ENCODE data around the gene NOL9.

The NOL9 gene

DNA sequence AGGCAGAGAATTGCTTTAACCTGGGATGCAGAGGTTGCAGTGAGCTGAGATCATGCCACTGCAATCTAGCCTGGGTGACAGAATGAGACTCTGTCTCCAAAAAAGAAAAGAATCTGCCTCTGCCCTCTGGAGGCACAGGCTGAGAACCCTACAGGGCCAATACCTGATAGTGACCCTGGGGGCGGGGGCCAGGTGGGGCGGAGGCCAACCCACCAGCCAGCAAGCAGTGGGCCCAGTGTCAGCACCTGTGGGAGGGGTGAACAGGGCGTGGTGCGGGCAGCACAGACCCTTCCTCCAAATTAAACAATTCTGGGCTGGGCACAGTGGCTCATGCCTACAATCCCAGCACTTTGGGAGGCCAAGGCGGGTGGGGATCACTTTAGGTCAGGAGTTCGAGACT lies 43.8 kb downstream of the NOL9 start:
- no peak for DNase-seq (ENCODE audit: low spot score)
- TF ChIP-seq CTCF (IDR thresholded peaks at IDR 0.05; ENCODE audit: extremely low read depth, insufficient read depth, missing control alignments) = no peak
- in situ Hi-C loops (cut with MboI; ENCODE audit: low pct_unique_long_range_greater_than_20kb, low sequenced_read_pairs, unreplicated experiment) = no loop called here

- in situ Hi-C loops (cut with MboI; ENCODE audit: low pct_unique_long_range_greater_than_20kb, low sequenced_read_pairs, unreplicated experiment) = no loop called here
- no peak for TF ChIP-seq CTCF (IDR thresholded peaks at IDR 0.05; ENCODE audit: extremely low read depth, insufficient read depth, missing control alignments)
- no peak for DNase-seq (ENCODE audit: low spot score)
Measured at GRCh38 chr1:6509919-6510291, 44.4 kb downstream of the NOL9 start.

GRCh38 chr1:6509220-6509918 lies 44.9 kb downstream of the NOL9 start:
- DNase-seq (ENCODE audit: low spot score) = no peak
- no peak for TF ChIP-seq CTCF (IDR thresholded peaks at IDR 0.05; ENCODE audit: extremely low read depth, insufficient read depth, missing control alignments)
- in situ Hi-C loops (cut with MboI; ENCODE audit: low pct_unique_long_range_greater_than_20kb, low sequenced_read_pairs, unreplicated experiment) = no loop called here

GRCh38 chr1:6508816-6509189 lies 45.5 kb downstream of the NOL9 start:
- no peak for TF ChIP-seq CTCF (IDR thresholded peaks at IDR 0.05; ENCODE audit: extremely low read depth, insufficient read depth, missing control alignments)
- DNase-seq (ENCODE audit: low spot score) = no peak
- in situ Hi-C loops (cut with MboI; ENCODE audit: low pct_unique_long_range_greater_than_20kb, low sequenced_read_pairs, unreplicated experiment) = no loop called here

DNA sequence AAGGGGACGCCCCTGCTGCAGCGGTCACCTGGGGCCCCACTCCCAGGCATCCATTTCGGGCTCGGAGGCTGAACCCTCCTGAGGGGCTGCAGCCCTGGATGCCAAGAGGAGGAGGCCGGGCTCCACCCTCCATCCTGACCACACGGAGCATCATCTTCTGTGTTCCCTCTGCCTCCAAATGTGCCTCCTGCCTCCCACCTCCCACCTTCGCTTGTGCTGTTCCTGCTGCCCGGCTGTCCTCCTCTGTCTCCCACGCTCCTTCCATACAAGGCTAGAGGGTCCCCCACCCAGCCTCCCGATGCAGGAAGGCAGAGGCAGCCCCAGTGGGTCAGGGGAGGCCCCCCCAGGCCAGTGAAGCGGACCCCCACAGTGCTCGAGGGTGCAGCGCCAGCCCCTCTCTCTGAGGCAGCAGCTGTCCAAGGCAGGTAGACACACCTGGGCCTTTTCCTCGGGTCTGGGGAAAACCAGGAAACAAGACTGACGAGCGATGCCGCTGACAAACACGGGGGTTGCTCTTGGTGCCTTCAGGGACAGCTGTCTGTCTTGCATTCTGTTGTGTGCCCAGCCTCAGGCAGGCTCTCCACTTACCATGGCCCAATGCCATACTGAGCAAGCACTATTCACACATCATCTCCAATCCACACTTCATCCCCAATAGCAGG lies 46.0 kb downstream of the NOL9 start:
- TF ChIP-seq CTCF (IDR thresholded peaks at IDR 0.05; ENCODE audit: extremely low read depth, insufficient read depth, missing control alignments) = no peak
- in situ Hi-C loops (cut with MboI; ENCODE audit: low pct_unique_long_range_greater_than_20kb, low sequenced_read_pairs, unreplicated experiment) = no loop called here
- no peak for DNase-seq (ENCODE audit: low spot score)

- in situ Hi-C loops (cut with MboI; ENCODE audit: low pct_unique_long_range_greater_than_20kb, low sequenced_read_pairs, unreplicated experiment) = no loop called here
- DNase-seq (ENCODE audit: low spot score) = no peak
- no peak for TF ChIP-seq CTCF (IDR thresholded peaks at IDR 0.05; ENCODE audit: extremely low read depth, insufficient read depth, missing control alignments)
Measured at GRCh38 chr1:6507461-6507911, 46.8 kb downstream of the NOL9 start.

Measured in GM13977 (cell line).